Measurements from ENCODE around the gene CNTNAP5.

The CNTNAP5 gene

DNA sequence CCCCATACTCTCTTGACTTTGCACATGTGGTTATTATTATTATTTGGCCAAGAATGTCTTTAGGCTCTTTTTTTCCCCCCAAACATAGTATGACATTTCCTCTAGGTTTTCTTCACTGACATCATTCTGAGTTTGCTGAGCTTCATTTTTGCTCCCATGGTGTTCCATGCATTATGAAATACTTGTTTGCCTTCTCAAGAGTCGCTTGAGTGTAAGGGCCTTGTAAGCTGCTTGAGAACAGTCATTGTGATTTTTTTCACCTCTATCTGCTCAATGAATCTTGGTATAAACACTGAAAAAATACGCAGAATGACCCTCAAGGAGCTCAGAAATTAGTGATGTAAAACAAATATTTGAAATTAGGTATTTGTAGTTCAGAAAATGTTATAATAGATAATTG, 688.9 kb downstream of the CNTNAP5 start:
- DNase-seq: no peak

GRCh38 chr2:124725187-124725586, 700.1 kb downstream of the CNTNAP5 start:
- no peak for DNase-seq

DNA sequence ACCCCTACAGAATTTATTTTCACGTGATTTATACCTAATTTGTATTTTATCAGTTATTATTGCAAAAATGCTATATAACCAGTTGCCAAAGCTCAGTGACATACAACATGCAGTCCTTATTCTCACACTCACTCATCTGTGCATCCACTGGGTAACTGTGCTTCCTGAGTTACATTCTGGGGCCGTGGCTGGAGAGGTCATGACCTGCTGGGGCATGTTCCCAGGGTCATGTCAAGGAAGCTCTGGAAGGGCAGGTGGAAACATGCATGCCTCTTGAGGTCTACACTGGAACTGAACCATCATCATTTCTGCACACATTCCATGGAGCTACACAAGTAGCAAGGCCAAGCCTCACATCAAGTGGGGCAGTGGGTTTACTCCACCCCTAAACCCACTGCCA, 715.5 kb downstream of the CNTNAP5 start:
- no peak for DNase-seq

- DNase-seq: no peak
Observed at GRCh38 chr2:124753842-124754241, 728.8 kb downstream of the CNTNAP5 start.

DNA sequence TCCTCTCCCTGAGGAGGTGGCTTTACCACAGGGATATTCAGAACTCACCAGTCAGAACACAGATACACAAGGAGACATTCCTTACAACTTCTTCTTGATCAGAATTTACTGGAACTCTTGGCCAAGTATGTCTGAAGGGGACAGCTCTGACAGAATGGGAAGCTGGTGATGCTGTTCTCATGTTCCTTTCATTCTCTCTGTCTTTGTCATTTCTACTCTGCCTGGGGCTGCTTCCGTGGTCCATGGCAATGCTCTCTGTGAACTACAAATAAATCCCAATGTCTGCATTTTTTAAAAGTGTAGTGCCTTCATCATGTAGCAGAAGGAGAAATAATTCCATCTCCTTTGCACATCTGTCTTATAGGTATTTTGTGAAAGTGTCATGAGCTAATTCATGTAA, 730.3 kb downstream of the CNTNAP5 start:
- no peak for DNase-seq

DNA sequence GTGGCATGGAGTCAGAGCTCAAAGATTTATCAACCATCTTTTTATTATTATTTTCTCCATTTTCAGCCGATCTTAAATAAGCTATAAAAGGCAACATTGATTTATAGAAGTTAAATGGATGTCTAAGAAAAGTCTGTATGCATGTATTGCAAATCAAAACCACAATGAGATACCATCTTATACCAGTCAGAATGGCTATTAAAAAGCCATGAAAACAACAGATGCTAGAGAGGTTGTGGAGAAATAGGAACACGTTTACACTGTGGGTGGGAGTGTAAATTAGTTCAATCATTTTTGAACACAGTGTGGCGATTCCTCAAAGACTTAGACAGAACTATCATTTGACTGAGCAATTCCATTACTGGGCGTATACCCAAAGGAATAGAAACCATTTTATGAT, 731.0 kb downstream of the CNTNAP5 start:
- DNase-seq: no peak

GRCh38 chr2:124762388-124762787, 737.3 kb downstream of the CNTNAP5 start:
- no peak for DNase-seq

GRCh38 chr2:124763611-124764010, 738.5 kb downstream of the CNTNAP5 start:
- DNase-seq: no peak

DNA sequence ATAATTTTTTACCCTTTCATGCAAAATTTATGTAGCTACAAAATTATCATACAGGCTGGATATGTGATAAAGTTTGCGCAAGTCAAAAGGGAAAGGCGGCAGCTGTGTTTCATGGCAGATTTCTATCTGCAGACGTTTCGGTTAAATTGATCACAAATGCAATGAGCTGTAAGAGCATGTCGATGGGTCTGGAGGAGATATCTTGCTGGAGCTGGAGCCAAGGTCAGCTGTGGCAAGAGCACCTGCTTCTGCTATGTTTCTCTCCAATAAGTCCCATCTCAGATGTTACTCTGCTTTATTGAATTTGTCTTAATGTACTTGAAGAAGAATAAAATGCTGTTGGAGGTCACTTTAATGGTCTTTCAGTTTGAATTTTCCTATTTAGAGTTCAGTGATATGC, 749.7 kb downstream of the CNTNAP5 start:
- no peak for DNase-seq

DNA sequence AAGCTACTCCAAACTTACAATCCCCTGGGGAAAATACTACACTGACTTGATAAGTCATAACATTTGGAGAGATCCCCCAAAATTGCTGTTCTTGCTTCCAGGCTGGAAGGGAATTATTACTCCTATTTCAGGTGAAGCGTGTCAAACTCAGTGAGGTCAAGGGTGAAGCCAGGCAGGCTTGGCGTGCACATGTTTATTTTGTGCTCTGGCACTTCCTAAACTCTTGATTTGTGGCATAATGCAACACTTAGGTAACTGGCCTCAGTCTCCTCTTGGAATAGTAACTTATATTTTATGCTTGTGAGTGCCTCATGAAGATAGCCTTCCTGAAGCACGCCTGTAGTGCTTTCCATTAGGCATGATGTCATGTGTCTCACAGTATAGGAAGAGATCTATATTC, 751.2 kb downstream of the CNTNAP5 start:
- no peak for DNase-seq

GRCh38 chr2:124778076-124778475, 753.0 kb downstream of the CNTNAP5 start:
- no peak for DNase-seq

- no peak for DNase-seq
Observed at GRCh38 chr2:124796647-124797046, 771.6 kb downstream of the CNTNAP5 start.

GRCh38 chr2:124797049-124797448, 772.0 kb downstream of the CNTNAP5 start:
- DNase-seq: no peak

GRCh38 chr2:124798551-124798950, 773.5 kb downstream of the CNTNAP5 start:
- no peak for DNase-seq

DNA sequence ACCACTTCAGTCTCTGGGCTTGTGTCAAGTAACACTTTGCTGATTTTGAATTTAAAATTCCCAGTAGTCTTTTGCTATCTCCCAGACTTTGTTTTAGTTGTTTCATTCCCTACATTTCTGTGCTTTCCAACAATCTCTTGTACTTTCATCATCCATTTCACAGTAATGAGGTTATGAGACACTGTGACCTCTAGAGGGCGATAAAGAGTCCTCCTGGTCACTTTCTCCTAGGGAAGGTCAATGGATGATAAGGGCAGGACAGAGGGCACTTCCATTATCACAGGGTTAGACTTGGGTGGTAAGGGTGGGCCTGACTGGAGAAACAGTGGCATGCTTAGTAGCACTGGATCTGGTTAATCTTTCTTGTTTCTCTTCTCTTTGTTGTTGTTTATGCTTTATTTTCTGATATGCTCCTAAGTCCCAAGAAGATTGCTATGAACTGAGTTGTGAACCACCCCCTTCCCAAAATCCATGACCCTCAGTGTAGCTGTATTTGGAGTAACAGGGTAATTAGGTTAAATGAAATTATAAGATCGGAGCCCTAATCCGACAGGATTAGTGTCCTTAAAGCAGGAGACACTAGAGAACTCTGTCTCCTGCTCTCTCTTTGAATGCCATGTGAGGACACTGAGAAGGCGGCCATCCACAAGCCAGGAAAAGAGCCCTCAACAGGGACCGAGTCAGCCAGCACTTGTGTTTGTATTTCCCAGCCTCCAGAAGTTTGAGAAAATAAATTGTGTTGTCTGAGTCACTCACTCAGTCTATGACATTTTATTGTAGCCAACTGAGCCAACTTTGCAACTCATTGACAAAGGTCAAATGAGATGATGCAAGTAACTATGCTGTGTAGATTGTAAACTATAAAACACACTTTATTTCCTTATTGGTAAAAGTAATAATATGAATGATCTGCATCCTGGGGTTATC, 779.2 kb downstream of the CNTNAP5 start:
- DNase-seq: peak; percentile 38

DNA sequence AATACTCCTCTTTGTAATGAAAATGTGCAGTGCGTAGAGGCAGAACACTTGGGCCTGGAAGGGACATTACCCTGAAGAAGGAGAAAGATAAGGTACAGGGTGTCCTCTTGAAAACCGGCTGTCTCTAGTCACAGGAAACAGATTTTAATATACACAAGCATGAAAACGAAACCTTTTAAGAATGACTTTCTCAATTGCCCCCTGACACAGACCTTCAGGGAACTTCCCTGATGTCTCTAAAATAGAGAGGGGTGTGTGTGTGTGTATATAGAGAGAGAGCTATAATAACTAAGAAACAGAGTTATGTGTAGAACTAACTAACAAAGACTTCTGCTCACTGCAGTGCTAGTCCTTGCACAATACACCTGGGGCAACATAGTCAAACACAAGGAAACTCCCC, 780.0 kb downstream of the CNTNAP5 start:
- no peak for DNase-seq

DNA sequence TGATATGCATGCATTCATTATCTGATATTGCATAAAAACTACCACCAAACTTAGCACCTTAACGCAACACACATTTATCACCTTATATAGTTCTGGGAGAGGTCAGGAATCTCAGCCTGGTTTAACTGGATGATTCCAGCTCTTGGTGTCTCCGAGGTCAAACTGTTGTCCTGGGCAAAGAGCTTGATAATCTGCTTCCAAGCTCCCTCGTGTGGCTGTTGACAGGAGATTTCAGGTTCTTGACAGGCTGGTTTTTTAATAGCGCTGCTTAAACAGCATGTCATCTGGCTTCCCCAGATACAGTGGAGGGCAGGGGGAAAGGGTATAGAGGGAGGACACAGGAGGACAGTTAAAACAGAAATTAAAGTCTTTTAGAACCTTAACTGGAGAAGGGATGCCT, 785.0 kb downstream of the CNTNAP5 start:
- DNase-seq: peak; percentile 6

- no peak for DNase-seq
Observed at GRCh38 chr2:124814968-124815745, 790.1 kb downstream of the CNTNAP5 start.

DNA sequence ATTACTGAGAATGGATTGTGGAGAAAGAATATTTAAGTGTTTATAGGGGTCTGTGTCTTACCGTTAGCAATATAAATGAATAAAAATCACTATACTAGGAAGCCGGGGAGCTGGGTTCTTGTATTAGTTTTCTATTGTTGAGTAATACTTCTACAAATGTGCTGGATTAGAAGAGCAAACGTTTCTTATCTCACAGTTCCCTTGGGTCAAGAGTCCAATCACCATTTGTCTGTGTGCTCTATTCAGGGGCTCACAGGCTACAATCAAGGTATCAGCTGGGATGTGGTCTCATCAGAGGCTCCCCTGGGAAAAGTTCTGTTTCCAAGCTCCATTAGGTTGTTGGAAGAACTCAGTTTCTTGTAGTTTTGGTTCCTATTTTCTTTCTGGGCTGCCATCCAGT, 790.9 kb downstream of the CNTNAP5 start:
- no peak for DNase-seq

DNA sequence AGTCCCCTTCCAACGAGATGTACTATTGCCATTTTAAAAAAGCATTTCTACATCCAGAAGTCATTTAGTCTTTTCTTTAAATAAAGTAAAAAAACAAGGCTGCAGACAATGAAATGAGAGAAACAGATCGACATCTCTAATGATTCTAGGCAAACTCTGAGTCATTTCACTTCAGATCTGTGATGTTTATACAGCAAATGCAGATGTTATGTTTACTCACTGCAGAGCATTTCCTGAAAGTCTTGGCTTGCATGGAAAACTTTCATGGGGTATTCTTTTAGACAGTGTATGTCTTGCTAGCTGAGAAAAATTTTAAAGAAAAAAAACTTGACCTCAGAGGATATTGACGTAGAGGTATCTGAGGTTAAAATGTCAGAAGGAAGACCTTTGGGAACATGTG, 797.4 kb downstream of the CNTNAP5 start:
- no peak for DNase-seq

DNA sequence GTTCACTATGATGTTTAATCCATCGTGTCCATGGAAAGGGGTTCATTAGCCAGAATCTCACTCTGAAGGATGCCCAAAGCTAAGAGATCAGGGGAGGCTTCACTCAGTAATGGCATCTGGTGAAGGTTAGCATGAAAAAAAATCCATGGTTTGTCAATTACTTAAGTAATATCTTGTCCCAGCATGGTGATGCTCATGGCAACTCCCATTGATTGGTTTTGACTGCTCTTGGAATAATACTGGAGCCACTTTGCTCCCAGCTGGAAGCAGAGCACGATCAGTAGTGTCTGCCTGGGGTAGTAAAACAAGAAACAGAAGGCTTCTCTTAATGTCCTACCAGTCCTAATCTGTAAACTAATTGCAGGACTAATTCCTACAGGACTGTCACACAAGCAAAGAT, 799.4 kb downstream of the CNTNAP5 start:
- no peak for DNase-seq

DNA sequence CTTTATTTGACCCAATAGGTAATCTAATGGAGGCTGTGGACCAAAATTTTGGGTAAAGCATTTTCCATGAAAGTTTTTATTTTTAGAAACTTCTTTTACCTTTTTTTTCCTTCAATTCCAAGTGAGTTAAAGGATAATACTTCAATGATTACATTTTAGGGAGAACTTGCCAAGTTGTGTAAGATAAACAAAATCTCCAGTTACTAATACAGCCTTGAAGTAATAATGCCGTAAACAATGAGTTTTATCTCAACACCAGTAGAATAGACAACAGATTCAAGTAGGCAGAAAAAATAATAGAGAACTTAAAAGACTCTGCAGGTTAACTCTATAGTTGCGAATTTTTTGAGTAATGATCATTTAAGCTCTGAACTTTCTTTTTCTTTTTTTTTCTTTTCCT, 807.4 kb downstream of the CNTNAP5 start:
- DNase-seq: no peak

DNA sequence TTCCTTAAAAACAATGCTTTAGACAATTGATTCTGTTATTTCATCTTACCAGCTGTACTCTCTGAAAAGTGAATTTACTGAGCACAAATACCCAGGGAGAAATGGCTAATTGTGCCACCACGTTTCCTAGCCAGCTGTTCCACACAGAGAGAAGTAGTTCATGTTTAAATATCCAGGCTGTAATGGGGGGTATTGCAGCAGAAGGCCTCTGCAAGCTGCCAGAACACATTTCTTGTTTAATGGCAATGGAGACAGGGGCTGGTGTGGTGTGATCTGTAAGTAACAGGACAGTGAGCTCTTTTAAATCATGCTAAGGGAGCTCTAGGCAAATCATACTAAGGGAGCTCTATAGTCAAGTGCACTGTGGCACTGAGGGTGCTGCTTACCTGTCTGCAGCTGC, 809.2 kb downstream of the CNTNAP5 start:
- peak; percentile 35 for DNase-seq

GRCh38 chr2:124835331-124835730, 810.2 kb downstream of the CNTNAP5 start:
- DNase-seq: no peak

Measured in NCI-H1694 treated with DMSO at 0.1 percent for 48 hours (cell line).